B cell (primary cell): ENCODE results near the gene STIM1.

Source experiments
- CTCF ChIP-seq: fragments of 200-600 bp; IDR thresholded peaks from one replicate; pipeline ENCODE4 v1.8.0; 2022; ENCODE audit warnings: antibody characterized with exemption, mild to moderate bottlenecking
- EZH2 ChIP-seq: IDR thresholded peaks from 2 replicates; pipeline ENCODE4 v1.6.1; 2012; ENCODE audit warnings: borderline replicate concordance, low read depth, mild to moderate bottlenecking, moderate library complexity, low read length; ENCODE audit not compliant: insufficient read depth, poor library complexity, severe bottlenecking

GRCh38 chr11:4076774-4077173 lies 221.3 kb downstream of the STIM1 start:
- no peak for TF ChIP-seq CTCF
- no peak for TF ChIP-seq EZH2
